ENCODE measurements around the gene BIRC7. TPM values are rescaled to one million over a fixed set of nuclear protein-coding genes. Genes with fewer than 3 reads are reported as not detected.

BIRC7 gene
- total RNA-seq (not detected in 2 replicates), polyA plus RNA-seq (not detected in 2 replicates), polyA minus RNA-seq (not detected in 2 replicates), Bru-seq, nascent RNA (not detected), BruChase-seq, experiment 1, labeled RNA remaining after a 6-hour chase (not detected), BruChase-seq, experiment 2, labeled RNA remaining after a 2-hour chase (not detected)
- not detected in 2 replicates for polyA plus RNA-seq (2011; cell fraction: cytosol; rRNA removed)
- not detected in 2 replicates for polyA plus RNA-seq (2011; cell fraction: nucleus; rRNA removed)
- not detected in 2 replicates for polyA plus RNA-seq (2012)
- polyA minus RNA-seq (2011; cell fraction: cytosol; rRNA and poly(A)+ RNA removed): not detected
- not detected in 2 replicates for polyA minus RNA-seq (2011; cell fraction: nucleus; rRNA and poly(A)+ RNA removed)
- long read RNA-seq: 0 reads

- no peaks in the 10 kb centered on the region for H3K79me2 ChIP-seq (ENCODE audit: control insufficient read depth, insufficient read depth, low read length)
- TF ChIP-seq CTCF (IDR thresholded peaks at IDR 0.05; ENCODE audit: extremely low read depth in 1 of 2, insufficient read depth in 1 of 2, low read depth in 1 of 2, low read length in 2 of 2): no peak
- no peak for TF ChIP-seq GATA2 (IDR thresholded peaks at IDR 0.05; ENCODE audit: insufficient read depth, insufficient read length, low read depth, low read length)
- no peak for TF ChIP-seq EZH2 (IDR thresholded peaks at IDR 0.05; ENCODE audit: borderline replicate concordance, low read depth, low read length, severe bottlenecking)
- no peak for TF ChIP-seq POLR2A (IDR thresholded peaks at IDR 0.05; ENCODE audit: low read depth, low read length)
- no peak for TF ChIP-seq FOS (IDR thresholded peaks at IDR 0.05; ENCODE audit: borderline replicate concordance, insufficient read depth, low read length)
- TF ChIP-seq JUN (IDR thresholded peaks at IDR 0.05; ENCODE audit: borderline replicate concordance, insufficient read depth, insufficient read length, low read depth): no peak
- TF ChIP-seq POLR2AphosphoS5 (IDR thresholded peaks at IDR 0.05; ENCODE audit: insufficient read depth, low read depth, low read length): no peak
- no peak for TF ChIP-seq MYC (IDR thresholded peaks at IDR 0.05; ENCODE audit: low read depth, low read length)
- TF ChIP-seq MAX (IDR thresholded peaks at IDR 0.05; ENCODE audit: insufficient read depth, insufficient read length): no peak
- FAIRE-seq (no peak), DNase-seq (ENCODE audit: low read depth, low spot score) (no peak)
- H3K36me3 ChIP-seq (ENCODE audit: control insufficient read depth in 2 of 2, extremely low read depth in 1 of 2, insufficient read depth in 2 of 2, low read length in 2 of 2): no peaks in the 10 kb centered on the region
- no peaks in the 10 kb centered on the region for H3K4me1 ChIP-seq (ENCODE audit: control insufficient read depth, extremely low read depth, insufficient read depth, low read length)
- no peak within 1 kb of the TSS for H3K9ac ChIP-seq (replicated peaks; ENCODE audit: extremely low read depth, insufficient read depth, low read length)
- H2AFZ ChIP-seq (ENCODE audit: low read depth, low read length): no peak within 1 kb of the TSS
- H4K20me1 ChIP-seq (replicated peaks; ENCODE audit: control insufficient read depth, extremely low read depth, insufficient read depth, low read length): no peaks in the 10 kb centered on the region
- no peaks in the 10 kb centered on the region for H3K9me1 ChIP-seq (replicated peaks; ENCODE audit: control insufficient read depth, extremely low read depth, insufficient read depth, low read length)
- intact Hi-C loops (cut with micrococcal nuclease): loop anchor here (5.0 kb wide), 1 partner anchor 37 kb away; the partner anchor contains the start of gene ARFGAP1
- CTCF ChIA-PET: interaction anchor here (1.2 to 11.0 kb wide), 3 partner anchors 11 to 21 kb away, joined by 3 to 116 read pairs (median 4); no protein-coding TSS in a partner anchor
- H3K27ac ChIP-seq (ENCODE audit: insufficient read depth, low read depth, low read length): no peak within 1 kb of the TSS
- H3K4me2 ChIP-seq (ENCODE audit: insufficient read depth, low read length): no peak within 1 kb of the TSS
- H3K4me3 ChIP-seq (replicated peaks in 1 of 3; ENCODE audit: insufficient read depth in 1 of 3, low read depth in 1 of 3, low read length in 3 of 3): no peak within 1 kb of the TSS
- no peaks in the 10 kb centered on the region for H3K9me3 ChIP-seq (replicated peaks; ENCODE audit: control insufficient read depth, insufficient read depth, low read length)
- H3K27me3 ChIP-seq (ENCODE audit: control insufficient read depth in 2 of 2, insufficient read depth in 2 of 2, low read length in 2 of 2): no peaks in the 10 kb centered on the region
- BruUV-seq (replicated peaks): no TSS peak
- POLR2A ChIA-PET: no interaction called here
- dilution Hi-C loops (cut with MboI; ENCODE audit: extremely low pct_ligation_motif_present, low sequenced_read_pairs): no loop called here
Observed at GRCh38 chr20:63235399-63235983, at the start of gene BIRC7. BIRC7 (plus strand) TSS chr20:63235905; CDS start chr20:63236097, 192 bp downstream.

Measured in endothelial cell of umbilical vein (primary cell).